Activated CD8-positive, alpha-beta memory T cell treated with anti-CD3 and anti-CD28 coated beads, Interleukin-2, amount 50 U/mL, for 1 hour (primary cell): ENCODE data around the gene VCP.
"Not testable (repeated sequence)": the region's sequence is repeated elsewhere in the genome, so short reads cannot be mapped to it uniquely, and the experiment has no call there.

Experiments used
- DNase-seq: peaks from one replicate; pipeline ENCODE4 v3.0.0-alpha.2; 2020; ENCODE audit errors: extremely low read depth

VCP gene

DNA sequence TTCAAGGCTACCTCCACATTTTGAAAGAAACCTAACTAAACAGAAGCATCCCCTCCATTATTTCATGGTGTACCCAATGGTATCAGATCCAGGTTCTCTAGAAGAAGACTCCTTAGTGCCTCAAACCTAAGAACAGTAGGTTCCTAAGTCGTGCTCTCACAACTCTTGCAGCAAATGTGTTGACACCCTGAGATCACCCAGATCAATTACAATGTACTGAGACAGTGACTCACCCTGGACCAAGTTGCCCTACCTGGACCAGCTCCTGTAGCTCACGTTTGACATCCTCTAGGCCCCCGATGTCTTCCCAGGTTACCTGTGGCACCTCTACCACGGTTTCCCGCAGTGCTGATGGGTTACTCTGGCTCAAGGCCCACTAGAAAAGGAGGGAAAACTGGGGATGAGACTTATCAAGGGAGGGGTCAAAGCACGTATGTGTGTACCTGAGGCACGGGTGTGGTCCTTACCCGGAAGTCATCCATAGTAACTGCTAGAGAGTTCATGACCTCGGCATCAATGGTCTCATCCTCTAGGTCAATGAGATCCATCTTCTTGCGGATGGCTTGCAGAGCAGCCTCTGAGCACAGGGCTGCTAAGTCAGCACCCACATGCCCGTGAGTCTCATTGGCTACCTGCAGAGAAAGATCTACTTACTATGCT lies 11.7 kb downstream of the VCP start:
- DNase-seq = no peak

DNA sequence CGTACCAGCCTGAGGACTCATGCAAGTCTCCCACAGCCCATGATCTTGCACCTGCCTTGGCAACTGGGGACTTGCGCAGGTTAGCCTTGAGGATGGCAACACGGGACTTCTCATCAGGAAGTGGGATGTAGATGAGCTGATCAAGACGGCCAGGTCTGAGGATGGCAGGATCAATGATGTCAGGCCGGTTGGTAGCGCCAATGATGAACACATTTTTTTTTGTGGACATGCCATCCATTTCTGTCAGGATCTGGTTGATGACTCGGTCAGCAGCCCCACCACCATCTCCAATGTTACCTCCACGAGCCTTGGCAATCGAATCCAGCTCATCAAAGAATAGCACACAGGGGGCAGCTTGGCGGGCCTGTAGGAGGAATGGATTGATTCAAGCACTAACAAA lies 13.0 kb downstream of the VCP start:
- no peak for DNase-seq

DNA sequence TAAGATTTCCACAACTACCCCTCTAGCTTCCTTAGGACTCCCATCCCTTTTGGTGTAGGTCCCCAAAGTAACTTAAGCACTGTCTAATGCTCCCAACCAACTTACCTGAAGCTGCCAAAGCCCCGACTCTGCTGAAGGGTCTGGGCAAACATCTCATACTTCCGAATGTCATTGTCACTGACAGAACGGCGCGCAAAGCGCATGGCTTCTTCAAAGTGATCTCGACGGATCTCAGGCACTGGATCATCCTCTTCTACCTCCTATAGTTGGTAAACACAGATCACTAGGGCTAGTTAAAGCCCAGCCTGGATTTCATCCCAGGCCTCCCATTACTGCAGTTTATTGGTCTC lies 15.2 kb downstream of the VCP start:
- DNase-seq = no peak

DNA sequence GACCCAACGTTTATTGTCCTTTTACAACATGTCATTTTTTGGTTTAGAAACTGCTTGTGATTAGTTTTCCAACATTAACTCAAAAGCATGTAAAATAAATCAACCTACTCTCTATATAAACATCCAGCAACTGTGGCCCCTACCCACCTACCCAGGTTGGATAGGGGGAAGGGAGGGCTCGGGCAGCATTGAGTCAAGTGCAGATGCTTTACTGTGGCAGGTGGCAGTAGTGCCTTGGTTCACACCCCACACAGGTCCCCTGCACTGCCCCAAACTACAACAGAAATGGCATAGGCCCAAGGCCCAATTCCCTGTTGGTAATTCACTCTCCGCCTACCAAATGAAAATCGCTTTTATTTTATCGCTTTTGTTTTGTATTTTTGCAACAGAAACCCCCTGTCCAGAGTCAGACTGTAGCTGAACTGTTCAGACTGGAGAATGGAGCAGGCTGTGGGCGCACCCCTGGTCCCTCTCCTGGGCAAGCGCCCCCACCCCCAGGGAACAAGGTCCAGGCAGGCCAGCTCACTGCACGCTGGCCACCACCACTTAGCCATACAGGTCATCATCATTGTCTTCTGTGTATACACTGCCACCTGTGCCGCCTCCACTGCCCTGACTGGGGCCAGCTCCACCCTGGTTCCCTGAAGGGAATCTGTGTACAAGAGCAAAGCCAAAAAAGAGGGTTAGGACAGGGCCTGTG lies 15.7 kb downstream of the VCP start:
- DNase-seq = no peak

DNA sequence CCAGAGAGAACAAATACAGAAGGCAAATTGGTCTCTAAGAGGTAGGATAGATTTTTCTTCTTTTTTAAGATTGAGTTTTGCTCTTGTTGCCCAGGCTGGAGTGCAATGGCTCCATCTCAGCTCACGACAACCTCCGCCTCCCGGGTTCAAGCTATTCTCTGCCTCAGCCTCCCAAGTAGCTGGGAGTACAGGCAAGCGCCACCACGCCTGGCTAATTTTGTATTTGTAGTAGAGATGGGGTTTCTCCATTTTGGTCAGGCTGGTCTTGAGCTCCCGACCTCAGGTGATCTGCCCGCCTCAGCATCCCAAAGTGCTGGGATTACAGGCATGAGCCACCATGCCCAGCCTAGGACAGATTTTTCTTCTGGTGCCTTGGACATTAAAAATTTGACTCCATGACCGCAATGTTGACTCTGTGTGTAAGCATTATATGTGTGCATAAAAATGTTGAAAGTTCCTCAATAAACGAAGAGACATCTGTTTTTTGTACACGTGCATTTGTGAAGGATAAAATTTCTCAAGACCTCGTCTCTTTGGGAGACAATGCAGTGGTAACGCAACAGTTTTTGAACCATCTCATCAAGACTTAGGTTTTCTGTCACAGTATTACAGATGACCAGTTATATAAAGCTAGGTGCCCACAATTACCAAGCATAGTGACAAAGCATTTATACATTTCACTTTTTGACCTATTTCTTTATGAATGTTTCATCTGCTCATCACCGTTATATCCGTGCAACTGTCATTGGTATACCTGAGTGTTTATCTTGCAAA lies 17.4 kb downstream of the VCP start:
- DNase-seq = no peak

DNA sequence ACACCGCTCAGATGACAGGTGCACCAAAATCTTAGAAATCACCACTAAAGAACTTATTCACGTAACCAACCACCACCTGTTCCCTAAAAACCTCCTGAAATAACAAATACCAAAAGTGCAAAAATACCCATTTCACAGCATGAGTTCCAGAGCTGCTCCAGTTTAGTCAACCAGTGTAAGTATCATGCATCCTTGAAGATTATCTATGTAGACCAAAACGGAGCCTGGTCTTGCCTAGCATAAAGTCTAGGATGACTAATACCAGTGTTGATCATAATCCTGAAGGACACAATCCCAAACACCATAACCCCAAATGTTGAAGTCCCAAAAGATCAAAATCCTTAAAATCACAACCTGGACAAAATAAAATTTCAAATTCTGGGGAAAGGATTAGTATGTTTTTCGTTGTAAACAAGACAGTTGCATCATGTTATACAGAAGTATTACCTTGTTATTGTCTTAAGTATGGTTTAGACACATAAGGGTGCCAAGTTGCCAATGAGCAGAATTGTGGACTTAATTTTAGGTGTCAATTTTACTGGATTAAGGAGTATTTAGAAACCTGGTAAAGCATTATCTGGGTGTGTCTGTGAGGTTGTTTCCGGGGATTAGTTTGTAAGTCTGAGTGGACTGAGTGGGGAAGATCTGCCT lies 18.1 kb downstream of the VCP start:
- no peak for DNase-seq

DNA sequence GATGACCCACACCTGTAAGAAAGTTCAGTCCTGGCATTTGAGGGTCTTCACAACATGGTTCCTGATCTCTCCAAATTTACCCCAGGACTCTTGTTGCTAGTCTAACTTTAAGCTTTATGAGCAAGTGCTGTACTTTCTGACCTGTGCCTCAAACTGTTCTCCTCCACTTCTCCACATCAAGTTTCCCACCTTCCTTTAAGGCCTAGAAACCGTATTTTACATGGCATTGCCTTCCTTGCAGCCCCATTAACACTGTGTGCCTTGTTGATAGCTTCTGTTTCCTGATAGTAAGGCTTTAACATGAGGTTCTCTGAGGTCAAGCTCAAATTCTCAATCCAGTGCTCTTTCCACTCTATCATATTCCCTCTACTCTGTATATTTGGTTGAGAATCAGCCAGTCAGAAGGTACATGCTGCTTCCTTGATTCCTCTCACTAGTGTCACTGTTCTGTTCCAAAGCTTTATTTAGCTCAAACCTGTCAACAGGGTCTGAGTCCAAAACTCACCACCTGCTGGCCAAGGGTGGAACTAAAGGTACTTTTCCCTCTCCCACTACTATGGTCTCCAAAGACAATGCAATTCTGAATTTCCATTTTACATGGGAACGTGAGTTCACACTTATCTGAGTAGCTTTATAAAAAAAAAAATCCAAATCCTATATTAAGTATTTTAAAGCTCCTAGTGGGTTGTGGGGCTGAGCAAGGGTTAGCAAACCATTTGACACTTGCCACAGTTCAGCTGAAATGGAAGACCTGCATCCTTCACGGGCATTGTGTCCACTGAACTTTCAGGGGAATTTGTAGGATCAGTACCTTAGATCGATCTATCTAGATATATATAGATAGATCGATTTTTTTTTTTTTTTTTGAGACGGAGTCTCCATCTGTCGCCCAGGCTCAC lies 21.1 kb downstream of the VCP start:
- DNase-seq = no peak

DNA sequence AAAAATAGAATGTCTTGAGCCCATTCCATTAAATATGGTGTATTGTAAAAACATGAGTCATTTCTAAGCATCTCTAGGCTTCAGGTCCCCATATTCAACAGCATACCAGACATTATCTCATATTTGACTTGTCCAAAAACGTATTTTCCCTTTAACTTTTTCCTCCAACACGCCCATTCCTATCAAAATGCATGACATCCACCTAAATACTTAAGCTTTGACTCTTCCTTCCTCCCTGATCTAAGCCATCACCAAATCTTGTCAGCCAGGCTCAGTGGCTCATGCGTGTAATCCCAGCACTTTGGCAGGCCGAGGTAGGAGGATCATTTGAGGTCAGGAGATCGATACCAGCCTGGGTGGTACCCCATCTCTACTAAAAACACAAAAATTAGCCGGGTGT lies 23.9 kb downstream of the VCP start:
- DNase-seq = no peak

DNA sequence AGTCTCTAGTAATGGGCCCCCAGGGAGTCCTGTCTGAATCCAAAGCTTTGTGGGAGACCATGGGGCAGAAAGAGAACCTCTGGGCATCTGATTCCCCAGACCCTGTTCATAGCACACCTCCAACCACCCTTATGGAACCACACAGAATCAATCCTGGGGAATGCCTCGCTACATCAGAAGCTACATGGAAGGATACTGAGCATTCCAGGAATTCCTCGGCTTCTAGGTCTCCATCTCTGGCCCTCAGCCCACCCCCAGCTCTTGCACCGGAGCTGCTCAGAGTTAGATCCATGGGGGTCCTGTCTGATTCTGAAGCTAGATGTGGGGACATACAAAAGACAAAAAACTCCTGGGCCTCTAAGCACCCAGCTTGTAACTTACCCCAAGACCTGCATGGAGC lies 28.4 kb downstream of the VCP start:
- DNase-seq = no peak

DNA sequence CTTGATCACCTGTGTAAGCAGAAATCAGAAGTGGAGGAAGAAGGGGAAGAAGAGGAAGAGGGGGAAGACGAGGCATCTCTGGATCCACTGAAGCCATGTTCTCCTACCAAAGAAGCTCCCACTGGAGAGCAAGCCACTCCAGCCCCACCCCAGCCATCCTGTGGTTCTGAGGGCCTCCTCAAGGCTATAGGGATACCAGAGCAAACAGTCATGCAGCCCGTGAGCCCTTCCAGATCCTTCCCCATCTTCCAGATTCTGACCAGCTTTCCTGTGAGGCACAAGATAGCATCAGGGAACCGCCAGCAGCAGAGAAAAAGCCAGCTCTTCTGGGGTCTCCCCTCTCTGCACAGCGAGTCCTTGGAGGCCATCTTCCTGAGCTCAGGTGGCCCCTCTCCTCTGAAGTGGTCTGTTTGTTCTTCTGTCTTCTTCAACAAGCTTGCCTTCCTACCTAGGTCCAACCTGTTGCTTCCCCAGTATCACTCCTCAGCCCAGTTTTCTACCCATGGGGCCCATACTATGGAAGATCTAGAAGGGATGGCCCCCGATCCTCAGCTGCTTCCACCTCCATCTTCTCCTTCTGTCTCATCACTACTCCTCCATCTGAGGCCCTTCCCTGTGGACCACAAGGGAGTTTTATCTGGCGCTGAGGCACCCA lies 29.4 kb downstream of the VCP start:
- DNase-seq = no peak

DNA sequence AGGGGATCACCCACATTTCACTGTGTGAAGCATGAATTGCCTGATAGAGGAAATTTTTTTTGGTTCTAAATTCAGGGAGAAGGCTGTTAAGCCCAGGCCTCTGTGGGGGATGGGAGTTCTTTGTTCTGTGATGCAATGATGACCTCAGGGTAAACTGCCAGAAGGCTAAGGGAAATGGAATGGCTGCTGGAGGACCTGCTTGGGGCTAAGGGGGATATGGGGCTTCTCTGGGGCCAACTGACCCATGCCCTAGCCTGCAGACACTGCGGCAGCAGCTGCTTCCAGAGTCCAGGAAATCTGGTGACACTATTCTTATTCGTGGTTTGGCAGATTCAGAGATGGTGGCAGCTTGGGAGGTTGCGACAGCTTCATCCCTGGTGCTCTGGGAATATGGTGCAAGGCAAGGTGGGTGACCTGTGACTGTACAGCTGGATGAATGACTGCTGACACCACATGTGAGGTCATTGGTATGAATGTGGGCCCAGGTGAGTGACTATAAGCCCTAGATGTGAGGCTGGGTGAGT lies 30.3 kb downstream of the VCP start:
- no peak for DNase-seq

DNA sequence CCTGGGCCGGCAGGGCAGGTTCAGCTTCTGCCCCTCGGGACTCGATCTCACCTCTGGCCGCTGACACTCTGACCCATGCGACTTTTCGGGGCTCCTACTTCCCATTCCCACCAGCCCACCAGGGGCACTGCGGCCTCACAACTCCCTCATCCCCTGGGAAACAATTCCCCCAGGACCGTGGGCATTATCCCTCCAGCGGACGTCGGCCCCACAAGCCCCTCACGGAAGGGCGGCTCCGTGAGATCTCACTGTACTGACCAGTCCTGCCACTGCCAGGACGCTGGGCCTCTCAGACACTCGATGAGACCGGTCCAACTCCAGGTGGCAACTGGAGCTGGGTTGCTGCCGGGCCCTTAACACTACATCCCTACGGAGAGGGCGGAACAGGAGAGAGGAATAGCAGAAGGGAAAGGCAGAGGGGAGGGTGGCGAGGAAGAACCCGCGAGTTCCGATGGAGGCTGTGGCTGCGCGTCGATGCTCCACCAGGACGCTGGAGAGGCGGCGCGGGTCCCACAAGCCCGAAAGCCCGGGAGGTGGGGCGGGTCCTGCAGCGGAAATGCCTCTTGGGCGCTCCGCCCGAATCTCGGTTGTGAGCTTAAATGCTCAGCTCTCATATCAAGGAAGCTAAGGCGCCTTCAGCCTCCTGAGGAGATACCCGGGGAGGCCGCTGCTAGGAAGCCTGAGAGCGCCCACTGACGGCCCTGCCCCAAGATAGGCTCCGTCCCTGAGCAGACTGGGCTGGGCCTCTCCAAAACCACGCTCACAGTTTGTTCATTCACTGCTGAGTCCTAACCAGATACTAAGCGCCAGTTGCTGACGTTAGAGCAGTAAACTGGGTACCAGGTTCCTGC lies 36.3 kb downstream of the VCP start:
- DNase-seq = no peak

DNA sequence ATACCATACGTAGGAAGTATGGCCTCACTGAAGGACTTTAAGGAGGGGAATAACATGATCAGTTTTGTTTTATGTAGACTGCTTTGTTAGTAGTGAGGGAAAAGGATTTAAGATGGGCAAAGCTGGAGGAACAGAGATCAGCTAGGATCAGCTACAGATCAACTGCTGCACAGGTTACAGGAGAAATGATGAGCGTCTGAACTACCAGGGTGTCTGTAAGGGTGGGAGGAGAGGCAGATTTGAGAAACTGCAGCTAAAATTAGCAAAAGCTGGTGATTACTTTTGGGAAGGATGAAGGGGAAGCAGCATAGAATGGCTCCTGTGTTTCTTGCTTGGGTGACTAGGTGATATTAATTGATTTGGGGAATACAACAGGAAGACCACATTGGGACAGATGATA lies 39.3 kb downstream of the VCP start:
- DNase-seq = no peak

DNA sequence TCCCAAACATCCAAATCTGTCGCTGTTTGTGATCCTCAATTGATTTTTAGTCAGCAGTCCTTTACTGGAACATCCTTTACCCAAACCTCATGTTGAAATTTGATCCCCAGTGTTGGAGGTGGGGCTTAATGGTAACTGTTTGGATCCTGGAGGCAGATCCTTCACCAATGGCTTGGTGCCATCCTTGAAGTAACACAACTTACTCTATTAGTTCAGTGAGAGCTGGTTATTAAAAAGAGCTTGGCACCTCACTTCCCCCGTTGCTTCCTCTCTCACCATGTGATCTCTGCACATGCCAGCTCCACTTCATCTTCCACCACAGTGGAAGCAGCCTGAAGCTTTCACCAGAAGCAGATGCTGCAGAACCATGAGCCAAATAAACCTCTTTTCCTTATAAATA lies 42.6 kb downstream of the VCP start:
- no peak for DNase-seq

DNA sequence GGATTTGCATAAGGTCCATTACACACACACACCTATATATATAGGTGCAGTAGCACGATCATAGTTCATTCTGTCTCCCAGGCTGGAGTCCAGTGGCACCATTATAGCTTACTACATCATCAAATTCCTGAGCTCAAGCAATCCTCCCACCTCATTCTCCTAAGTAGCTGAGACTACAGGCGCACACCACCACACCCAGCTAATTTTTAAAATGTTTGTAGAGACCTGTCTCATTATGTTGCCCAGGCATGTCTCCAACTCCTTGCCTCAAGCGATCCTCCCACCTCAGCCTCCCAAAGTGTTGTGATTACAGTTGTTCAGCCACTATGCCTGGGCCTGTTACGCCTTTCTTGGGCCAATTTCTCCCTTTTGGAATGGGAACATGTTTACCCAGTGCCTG lies 43.2 kb downstream of the VCP start:
- no peak for DNase-seq

DNA sequence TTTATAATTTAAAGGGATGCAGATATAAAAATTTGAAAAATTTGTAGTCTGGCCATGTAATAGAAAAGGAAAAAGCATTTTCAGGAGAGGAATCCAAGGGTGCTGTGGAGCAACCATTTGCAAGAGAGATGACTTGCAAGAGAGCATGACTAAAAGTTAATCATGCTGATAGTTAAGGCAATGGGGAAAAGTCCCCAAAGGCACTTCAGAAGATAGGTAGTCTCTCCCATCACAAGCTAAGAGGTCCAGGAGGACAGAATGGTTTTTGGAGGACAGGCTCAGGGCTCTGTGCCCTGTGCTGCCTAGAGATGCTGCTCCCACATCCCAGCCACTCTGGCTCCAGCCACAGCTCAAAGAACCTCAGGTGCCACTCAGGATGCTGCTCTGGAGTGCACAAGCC lies 44.1 kb downstream of the VCP start:
- DNase-seq = no peak

DNA sequence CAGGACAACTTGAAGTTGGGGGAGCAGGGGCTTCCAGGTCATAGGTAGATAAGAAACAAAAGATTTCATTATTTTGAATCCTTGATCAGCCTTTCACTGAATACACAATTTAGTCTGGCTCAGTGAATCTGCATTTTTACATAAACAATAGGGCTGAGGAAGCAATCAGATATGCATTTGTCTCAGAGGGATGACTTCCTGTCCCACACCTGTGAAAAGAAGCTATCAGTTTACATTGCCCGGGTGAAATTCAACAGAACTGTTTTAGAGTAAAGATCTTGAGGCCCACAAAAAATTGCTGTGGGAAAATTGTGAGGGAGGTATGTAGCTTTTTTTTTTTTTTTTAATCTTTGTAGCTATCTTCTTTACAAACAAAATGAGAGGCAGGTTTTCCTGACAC lies 44.6 kb downstream of the VCP start:
- DNase-seq = no peak

DNA sequence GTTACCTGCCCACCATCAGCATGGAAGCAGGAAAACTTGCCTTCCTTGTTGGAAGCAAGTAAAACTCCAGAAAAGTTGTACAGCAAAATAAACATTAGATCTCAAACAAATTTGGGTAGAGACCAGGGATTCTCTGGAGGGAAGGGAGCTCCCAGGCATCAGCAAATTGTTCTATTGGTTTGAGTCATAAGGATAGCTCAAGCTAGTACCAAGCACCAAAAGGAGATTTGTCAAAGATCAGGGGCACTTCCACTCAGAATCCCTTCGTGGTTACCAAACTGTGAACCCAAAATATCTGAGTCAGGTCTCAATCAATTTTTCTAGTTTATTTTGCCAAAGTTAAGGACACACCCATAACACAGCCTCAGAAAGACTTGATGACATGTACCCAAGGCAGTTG lies 45.1 kb downstream of the VCP start:
- DNase-seq = no peak

DNA sequence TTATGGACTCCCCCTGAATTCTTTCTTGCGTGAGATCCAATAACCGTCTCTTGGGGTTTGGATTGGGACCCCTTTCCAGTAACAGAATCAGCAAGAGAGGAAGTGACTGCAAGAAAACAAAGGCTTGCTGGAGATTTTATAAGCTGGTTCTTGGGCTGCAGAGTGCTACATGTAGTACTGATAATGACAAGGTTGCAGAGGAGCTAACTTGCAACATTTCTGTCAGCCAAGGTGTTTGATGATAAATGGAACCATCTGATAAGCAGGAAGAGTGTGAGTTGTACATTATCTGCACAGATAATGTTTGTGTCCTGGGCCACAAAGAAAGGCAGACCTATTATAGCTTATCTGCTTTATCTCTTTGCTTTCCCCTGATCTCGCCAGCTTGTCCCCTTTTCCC lies 45.8 kb downstream of the VCP start:
- no peak for DNase-seq

DNA sequence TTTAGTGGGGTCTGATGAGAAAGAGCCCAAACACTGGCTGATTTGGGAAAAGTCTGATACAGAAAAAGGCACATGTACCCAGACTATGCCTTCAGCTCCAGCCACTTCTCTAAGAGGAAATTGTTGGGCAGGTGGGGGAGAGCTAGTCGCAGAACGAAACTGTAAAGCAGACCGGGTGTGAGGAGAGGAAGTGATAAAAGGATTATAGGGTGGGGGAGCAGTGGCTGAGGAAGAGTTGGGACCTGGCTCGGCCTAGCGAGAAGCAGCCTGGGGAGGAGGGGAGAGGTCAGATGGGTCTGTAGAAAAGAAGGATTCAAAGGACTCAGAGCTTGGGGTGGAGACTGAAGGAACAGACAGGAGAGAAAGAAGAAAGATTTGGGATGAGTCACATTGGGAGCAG lies 49.0 kb downstream of the VCP start:
- not testable (repeated sequence) for DNase-seq
